Fibroblast of mammary gland (primary cell): ENCODE data around the gene TKTL1.

Experiments used
- DNase-seq: peaks from one replicate; pipeline ENCODE4 v3.0.0-alpha.2; 2010; ENCODE audit warnings: low read depth
- H3K4me3 ChIP-seq: 2 replicates; pipeline ENCODE4 v1.5.1; 2011; ENCODE audit warnings: low read depth, mild to moderate bottlenecking, low read length, moderate library complexity; ENCODE audit not compliant: control insufficient read depth
- TF ChIP-seq, protein P1 (sequence below): conservative IDR thresholded peaks from 2 replicates; pipeline ENCODE4 v1.5.1; 2011; ENCODE audit warnings: low read depth, low read length, inconsistent platforms; ENCODE audit not compliant: control insufficient read depth, insufficient read depth

Gene TKTL1

DNA sequence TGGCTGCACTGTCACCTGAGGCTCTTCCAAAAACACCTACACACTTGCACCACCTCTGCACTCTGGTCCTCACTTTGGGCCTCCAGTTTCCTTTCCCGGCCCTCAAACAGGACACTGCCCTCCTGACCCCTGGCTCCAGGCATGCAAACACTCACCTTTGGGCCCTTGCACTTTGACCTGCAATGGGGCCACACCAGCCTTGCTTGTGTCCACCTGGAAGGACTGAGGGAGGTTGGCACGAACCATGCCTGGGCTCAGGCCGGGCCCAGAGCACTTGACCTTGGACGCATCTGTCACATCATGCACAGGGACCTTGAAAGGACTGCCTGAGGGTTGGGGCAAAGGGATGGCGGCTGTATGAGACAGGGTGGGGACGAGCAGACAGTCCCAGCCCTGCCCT is 63.2 kb downstream of the TKTL1 start:
- TF ChIP-seq, protein P1, sequence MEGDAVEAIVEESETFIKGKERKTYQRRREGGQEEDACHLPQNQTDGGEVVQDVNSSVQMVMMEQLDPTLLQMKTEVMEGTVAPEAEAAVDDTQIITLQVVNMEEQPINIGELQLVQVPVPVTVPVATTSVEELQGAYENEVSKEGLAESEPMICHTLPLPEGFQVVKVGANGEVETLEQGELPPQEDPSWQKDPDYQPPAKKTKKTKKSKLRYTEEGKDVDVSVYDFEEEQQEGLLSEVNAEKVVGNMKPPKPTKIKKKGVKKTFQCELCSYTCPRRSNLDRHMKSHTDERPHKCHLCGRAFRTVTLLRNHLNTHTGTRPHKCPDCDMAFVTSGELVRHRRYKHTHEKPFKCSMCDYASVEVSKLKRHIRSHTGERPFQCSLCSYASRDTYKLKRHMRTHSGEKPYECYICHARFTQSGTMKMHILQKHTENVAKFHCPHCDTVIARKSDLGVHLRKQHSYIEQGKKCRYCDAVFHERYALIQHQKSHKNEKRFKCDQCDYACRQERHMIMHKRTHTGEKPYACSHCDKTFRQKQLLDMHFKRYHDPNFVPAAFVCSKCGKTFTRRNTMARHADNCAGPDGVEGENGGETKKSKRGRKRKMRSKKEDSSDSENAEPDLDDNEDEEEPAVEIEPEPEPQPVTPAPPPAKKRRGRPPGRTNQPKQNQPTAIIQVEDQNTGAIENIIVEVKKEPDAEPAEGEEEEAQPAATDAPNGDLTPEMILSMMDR: no peak
- no peak overlapping the region for H3K4me3 ChIP-seq
- DNase-seq: no peak

DNA sequence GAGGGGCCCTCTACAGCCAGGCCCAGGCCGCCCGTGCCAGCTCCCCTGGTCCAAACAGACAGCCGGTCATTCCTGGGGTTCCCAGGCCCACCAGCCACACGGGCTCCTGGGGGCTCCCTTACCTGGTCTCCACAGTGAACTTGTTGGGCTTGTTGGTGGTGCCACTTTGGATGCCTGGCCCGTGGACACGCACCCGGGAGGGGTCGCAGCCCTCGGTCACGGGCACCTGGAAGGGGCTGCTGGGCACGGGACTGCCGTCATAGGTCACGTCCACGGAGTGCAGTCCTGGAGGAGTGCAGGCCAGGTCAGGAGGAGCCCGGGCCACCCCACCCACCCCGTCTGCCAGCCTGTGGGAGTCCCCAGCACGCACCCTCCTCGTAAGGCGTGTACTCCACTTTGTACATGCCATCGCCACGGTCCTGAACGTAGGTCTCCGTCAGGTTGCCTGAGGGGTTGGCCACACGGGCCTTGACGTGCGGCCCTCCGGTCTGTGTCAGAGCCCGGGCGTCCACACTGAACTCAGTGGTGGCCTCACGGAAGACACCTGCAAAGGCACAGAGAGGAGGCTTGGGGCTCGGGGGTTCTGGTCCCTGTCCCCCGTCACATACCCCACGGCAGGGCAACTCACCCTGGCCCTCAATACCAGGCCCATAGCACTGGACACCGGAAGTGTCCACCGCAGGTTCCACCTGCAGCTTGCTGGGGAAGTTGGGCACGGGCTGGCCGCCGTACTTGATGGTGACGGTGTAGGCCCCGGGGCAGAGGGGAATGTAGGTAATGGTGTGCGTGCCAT is 64.0 kb downstream of the TKTL1 start:
- no peak overlapping the region for H3K4me3 ChIP-seq
- TF ChIP-seq, protein P1: no peak
- no peak for DNase-seq

DNA sequence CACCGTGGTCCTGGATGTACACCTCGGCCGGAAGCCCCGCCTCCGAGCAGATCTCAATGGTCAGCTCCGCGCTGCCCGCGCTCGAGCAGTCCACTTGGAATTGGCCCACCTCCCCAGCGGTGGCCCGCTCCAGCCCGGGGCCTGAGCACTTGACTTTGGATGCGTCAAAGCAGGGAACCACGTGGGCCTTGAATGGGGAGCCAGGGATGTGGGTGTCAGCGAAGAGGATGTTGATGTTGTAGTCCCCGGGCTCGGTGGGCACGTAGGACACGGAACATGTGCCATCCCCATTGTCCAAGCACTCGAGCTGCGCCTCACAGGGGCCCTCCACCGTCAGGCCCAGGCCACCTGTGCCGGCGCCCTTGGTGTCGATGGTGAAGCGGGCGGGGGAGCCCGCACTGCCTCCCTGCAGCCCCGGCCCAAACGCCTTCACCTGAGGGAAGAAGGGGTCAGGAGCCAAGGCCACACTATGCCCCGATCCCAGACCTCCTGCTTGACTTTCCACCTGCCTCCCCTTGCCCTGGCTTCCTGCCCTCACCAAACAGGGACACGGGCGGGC is 64.6 kb downstream of the TKTL1 start:
- TF ChIP-seq, protein P1: no peak
- H3K4me3 ChIP-seq: no peak overlapping the region
- DNase-seq: no peak

DNA sequence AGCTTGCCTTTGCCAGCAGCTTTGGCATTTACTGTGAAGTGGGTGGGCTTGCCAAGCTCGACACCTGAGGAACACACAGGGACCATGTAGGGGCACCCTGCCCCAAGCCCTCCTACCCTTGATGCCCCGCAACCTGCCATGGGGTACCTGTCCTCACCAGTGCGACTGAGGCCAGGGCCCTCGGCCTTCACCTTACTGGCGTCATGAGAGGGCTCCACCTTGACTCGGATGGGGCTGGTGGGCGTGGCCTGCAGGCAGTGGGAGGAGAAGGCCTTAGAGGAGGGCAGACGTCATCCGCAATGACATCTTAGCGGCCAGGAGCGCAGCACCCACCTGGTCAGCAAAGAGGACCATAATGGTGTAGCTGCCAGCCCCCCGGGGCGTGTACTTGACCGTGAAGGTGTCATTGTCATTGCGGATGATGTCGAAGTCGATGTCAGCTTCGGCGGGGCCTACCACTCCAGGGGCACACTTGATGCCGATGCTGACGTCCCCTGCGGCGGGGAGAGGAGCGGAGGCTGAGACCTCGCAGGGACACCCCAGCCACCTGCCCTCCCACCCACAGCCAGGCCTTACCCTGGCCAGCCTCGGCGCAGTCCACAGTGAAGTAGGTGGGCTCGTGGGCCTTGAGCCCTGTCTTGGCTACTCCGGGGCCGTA is 66.6 kb downstream of the TKTL1 start:
- no peak overlapping the region for H3K4me3 ChIP-seq
- DNase-seq: no peak
- TF ChIP-seq, protein P1: no peak

DNA sequence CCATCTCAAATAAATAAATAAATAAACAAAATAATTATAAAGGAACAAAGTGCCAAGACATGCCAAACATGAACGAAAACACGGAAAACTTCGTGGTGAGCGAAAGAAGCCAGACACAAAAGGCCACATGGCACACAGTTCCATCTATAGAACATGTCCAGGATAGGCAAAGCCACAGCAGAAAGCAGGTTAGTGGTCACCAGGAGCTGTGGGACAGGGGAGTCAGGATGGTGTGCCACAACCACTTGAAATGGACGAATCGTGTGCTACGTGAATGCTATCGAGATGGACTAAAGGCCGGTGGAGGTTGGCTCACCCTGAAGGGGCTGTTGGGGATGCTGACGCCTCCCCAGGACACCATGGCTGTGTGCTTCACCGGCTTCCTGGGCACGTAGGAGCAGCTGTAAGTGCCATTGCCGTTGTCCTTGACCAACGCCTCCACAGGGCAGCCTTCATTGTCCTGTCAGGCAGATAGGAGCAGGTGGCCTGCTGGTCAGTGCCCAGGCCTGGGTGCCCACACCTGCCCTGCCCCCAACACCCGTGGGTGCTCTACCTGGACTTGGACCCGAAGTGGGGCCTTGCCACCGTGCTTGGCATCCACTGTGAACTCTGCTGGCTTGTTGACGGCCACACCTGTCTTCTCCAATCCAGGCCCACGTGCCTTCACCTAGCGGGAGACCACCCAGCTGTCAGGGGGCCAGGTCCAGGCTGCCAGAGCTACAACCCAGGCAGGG is 68.3 kb downstream of the TKTL1 start:
- no peak overlapping the region for H3K4me3 ChIP-seq
- TF ChIP-seq, protein P1: no peak
- no peak for DNase-seq

DNA sequence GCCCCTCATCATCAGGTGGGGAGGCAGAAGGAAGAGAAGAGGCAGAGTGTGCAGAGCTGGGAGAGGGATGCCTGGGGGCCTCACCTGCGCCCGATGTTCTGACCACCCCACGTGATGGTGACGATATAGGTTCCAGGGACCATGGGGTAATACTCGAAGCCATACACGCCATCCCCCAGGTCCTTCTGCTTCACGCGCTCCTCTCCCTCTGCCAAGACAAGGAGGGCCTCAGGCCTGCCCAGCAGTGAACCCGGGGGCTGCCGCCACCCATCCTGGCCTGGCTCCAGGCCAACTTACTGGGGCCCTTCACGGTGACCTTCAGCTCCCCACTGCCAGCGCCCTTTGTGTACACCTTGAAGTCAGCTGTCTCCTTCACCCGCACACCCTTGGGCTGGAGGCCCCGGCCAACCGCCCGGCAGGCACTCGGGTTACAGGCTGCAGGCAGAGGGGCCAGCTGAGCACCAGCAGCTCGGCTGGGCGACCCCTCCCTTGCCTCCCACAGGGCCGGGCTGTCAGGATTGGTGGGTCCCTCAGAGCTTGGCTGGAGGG is 69.5 kb downstream of the TKTL1 start:
- TF ChIP-seq, protein P1: no peak
- H3K4me3 ChIP-seq: no peak overlapping the region
- no peak for DNase-seq
